Measurements from ENCODE around the gene KLHL1. TPM values are rescaled to one million over a fixed set of nuclear protein-coding genes. Genes with fewer than 3 reads are reported as not detected.

The KLHL1 gene
- total RNA-seq, 2 donors from 2014 or later = not detected

DNA sequence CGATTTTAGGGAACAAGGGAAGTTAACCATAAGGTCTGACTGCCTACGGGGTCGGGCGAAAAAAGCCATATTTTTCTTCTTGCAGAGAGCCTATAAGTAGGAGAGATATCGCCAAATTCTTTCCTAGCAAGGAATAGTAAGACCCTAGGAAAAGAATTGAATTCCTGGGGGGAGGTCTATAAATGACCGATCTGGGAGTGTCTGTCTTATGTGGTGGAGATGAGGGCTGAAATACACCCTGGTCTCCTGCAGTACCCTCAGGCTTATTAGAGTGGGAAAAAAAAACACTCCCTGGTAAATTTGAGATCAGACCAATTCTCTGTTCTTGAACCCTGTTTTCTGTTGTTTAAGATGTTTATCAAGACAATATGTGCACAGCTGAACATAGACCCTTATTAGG lies 448.1 kb downstream of the KLHL1 start:
- Mint-ChIP-seq H3K36me3 (peaks cover 9% of the 10 kb centered on the region), H3K4me1 (ENCODE audit: low read depth in 2 of 2) (no peaks in the 10 kb centered on the region), H3K27me3 (no peaks in the 10 kb centered on the region), H3K4me3 (no peak overlapping the region), H3K9me3 (peaks cover 22% of the 10 kb centered on the region), H3K27ac (no peak overlapping the region)
- ATAC-seq (no peak), DNase-seq (ENCODE audit: low spot score) (no peak)

DNA sequence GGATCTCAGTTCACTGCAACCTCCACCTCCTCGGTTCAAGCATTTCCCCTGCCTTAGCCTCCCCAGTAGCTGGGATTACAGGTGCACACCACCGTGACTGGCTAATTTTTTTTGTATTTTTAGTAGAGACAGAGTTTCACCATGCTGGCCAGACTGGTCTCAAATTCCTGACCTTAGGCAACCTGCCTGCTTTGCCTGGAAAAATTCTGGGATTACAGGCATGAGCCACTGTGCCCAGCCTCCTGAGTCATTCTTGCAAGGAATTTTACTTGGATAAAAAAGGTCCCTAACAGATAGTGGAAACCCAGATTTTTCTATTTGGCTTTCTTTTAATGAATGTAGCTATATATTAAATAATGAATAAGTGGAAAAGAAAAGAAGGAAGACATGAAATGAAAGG lies 450.6 kb downstream of the KLHL1 start:
- Mint-ChIP-seq H3K27me3 (no peaks in the 10 kb centered on the region), H3K27ac (no peak overlapping the region), H3K4me1 (ENCODE audit: low read depth in 2 of 2) (no peaks in the 10 kb centered on the region), H3K4me3 (no peak overlapping the region), H3K9me3 (peaks cover 22% of the 10 kb centered on the region), H3K36me3 (peaks cover 9% of the 10 kb centered on the region)
- no peak for DNase-seq (ENCODE audit: low spot score)
- no peak for ATAC-seq

DNA sequence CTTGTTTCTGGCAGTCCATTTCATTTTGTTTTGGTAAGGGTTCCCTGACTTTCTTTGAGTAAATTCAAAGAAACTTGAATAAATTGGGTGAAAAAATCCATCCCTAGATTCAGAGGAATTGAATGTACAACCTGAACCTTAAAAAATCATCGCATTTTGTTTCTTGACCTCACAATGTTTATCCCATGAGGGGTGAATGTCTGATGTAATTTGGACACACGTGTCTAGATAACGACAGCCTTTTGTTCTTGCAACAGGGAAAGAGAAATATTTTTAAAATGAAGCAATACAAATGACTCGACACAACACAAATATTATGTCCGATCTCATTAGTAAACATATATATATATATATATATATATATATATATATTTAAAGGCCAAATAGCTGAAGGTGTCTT lies 453.9 kb downstream of the KLHL1 start:
- Mint-ChIP-seq H3K4me1 (ENCODE audit: low read depth in 2 of 2) (no peaks in the 10 kb centered on the region), H3K27ac (no peak overlapping the region), H3K27me3 (no peaks in the 10 kb centered on the region), H3K4me3 (no peak overlapping the region), H3K9me3 (peaks cover 19% of the 10 kb centered on the region), H3K36me3 (peaks cover 4% of the 10 kb centered on the region)
- ATAC-seq = no peak
- DNase-seq (ENCODE audit: low spot score) = no peak

Other genes with a start within 250 kb of the KLHL1 start
- not detected for gene ATXN8OS, start 626 bp downstream of the KLHL1 start, total RNA-seq